ENCODE data around the gene CAMKMT.
A peak's percentile ranks its signal among the peaks of the same experiment; 100 is the strongest.

The CAMKMT gene

GRCh38 chr2:44743473-44743872, 381.7 kb downstream of the CAMKMT start:
- no peak for DNase-seq (ENCODE audit: low spot score)

GRCh38 chr2:44744961-44745892, 383.5 kb downstream of the CAMKMT start:
- no peak for DNase-seq (ENCODE audit: low spot score)

GRCh38 chr2:44745922-44746766, 384.4 kb downstream of the CAMKMT start:
- no peak for DNase-seq (ENCODE audit: low spot score)

GRCh38 chr2:44746856-44747615, 385.3 kb downstream of the CAMKMT start:
- DNase-seq (ENCODE audit: low spot score) = no peak

- DNase-seq (ENCODE audit: low spot score) = no peak
Measured at GRCh38 chr2:44747794-44748193, 386.0 kb downstream of the CAMKMT start.

GRCh38 chr2:44751754-44752479, 390.2 kb downstream of the CAMKMT start:
- DNase-seq (ENCODE audit: low spot score) = no peak

- DNase-seq (ENCODE audit: low spot score) = no peak
Measured at GRCh38 chr2:44752761-44753160, 391.0 kb downstream of the CAMKMT start.

GRCh38 chr2:44753552-44754285, 392.0 kb downstream of the CAMKMT start:
- no peak for DNase-seq (ENCODE audit: low spot score)

GRCh38 chr2:44758591-44758990, 396.8 kb downstream of the CAMKMT start:
- DNase-seq (ENCODE audit: low spot score) = no peak

- no peak for DNase-seq (ENCODE audit: low spot score)
Measured at GRCh38 chr2:44759823-44760222, 398.1 kb downstream of the CAMKMT start.

GRCh38 chr2:44763275-44763782, 401.6 kb downstream of the CAMKMT start:
- DNase-seq (ENCODE audit: low spot score) = no peak

- no peak for DNase-seq (ENCODE audit: low spot score)
Measured at GRCh38 chr2:44766220-44766619, 404.5 kb downstream of the CAMKMT start.

GRCh38 chr2:44766777-44767176, 405.0 kb downstream of the CAMKMT start:
- no peak for DNase-seq (ENCODE audit: low spot score)

- peak; percentile 9 for DNase-seq (ENCODE audit: low spot score)
Measured at GRCh38 chr2:44767691-44768090, 405.9 kb downstream of the CAMKMT start.

GRCh38 chr2:44768438-44769236, 406.9 kb downstream of the CAMKMT start:
- no peak for DNase-seq (ENCODE audit: low spot score)

- no peak for DNase-seq (ENCODE audit: low spot score)
Measured at GRCh38 chr2:44769349-44770011, 407.7 kb downstream of the CAMKMT start.

- no peak for DNase-seq (ENCODE audit: low spot score)
Measured at GRCh38 chr2:44770221-44771195, 408.8 kb downstream of the CAMKMT start.

GRCh38 chr2:44771522-44771921, 409.8 kb downstream of the CAMKMT start:
- no peak for DNase-seq (ENCODE audit: low spot score)
